Effector CD8-positive, alpha-beta T cell (primary cell): ENCODE measurements around the gene SOX4.

ENCODE experiments used
- DNase-seq: peaks from one replicate; lab custom pipeline; 2025; lab: John Stamatoyannopoulos, UW

The SOX4 gene

DNA sequence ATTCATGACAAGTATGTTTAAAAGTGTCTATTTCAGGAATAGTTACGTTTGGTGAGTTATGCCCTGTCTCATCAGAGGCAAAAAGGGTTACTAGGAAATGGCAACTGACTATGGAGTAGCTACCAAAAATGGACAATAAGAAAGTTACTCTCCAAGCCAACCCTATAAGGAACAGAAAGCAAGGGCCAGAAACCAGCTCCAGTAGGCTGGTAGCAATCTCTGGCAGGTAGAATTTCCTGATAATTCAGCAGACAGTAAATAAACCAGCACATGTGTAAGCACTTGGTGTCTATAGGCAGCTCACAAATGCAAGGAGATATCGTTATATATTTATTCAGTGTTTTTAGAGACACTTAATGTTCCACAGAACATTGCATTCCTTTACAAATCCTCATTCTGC lies 20.3 kb downstream of the SOX4 start:
- no peak for DNase-seq

DNA sequence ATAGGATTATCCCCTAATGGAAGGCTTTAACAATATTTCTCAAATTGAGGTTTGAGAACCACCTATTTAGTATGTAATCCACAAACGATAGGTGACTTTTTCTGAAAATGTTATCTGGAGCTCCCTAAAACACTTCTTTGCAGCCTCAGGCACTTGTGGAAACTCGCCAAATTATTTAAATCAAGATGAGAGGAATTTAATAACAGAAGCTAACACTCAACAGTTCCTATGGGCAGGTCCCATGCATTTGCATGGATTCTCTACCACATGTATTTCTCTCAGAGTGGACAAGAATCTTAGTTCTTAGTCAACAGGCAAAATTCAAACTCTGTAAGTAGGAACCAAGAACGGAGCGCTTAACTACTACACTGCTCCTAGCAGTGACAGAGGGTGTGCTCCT lies 20.7 kb downstream of the SOX4 start:
- DNase-seq, result no peak

DNA sequence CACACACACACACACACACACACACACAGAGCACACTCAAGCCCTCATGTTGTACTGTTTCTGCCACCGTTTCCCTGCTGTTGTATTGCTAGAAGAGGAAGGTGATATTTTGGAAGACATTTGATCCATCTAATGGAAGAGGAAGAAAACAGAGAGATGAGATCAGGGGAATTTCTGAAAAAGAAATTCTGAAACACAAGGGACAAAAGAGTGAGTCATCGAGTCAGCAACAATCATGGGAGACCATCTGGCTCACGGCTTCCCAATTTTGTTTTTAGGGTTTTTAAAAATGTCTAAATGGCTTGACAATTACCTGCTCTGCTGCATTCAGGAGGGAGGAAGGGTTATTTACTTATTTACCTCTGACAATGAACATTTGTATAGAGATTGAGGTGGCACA lies 22.0 kb downstream of the SOX4 start:
- DNase-seq, result no peak

DNA sequence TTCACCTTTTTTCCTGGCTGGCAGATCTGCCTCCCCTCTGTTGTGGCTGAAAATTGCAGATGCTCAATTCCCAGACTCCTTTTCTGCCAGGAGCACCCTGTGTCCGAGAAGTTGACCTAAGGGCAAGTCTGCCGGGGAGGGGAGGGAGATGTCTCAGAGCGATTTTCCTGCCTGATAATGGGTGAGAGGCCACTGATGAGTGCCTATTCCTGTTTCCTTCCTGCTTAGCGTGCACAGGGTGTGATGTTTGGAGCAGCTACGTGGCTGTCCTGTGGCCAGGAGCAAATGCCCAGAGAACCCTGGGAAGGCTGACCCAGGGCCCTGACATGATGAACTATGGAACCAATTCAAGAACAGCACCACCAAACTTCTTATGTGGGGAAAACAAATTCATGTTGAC lies 22.5 kb downstream of the SOX4 start:
- DNase-seq, result no peak

DNA sequence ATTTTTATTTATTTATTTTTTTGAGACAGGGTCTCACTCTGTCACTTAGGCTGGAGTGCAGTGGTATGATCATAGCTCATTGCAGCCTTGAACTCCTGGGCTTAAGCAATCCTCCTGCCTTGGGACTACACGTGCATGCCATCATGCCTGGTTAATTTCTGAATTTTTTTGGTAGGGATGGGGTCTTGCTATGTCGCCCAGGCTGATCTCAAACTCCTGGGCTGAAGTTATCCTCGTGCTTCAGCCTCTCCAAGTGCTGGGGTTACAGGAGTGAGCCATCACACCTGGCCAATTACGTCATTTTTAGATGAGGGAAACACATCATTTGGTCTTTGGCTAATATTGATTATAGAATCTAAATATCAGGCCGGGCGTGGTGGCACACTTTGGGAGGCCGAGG lies 32.1 kb downstream of the SOX4 start:
- no peak for DNase-seq

DNA sequence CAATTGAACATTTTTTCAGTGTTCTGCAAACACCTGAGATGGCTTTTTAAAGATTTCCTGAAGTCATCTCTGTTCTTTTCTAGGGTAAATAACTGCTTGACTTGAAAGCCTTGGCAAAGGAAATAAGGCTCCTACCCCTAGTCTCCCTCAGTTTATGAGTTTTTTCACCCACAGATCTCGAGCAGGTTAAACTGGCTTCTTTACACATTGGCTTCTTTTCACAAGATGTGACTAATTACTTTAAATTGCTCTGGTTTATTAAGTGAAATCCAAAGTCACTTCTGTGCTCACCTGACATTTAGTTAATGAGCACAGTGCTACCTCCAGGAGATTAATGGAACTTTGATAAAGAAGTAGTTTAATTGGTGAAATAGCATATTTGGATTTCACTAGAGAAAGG lies 33.2 kb downstream of the SOX4 start:
- no peak for DNase-seq

DNA sequence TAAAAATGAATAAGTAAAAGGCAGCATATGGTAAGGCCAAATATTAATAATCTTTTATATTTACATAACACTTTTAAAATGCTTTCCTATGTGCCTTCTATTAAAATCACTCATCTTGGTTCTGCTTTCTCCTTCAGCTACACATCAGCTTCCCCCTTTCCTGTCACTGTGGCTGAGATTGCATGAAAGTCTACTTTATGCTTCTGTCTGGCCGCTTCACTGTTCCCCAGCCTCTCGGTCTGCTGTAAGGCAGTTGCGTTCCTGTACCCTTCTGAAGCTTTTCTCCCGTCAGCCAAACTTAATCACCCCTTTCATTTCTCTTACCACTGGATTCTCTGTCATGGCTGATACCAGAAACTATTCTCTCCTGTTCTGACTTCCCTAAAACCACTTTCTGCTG lies 34.6 kb downstream of the SOX4 start:
- no peak for DNase-seq

DNA sequence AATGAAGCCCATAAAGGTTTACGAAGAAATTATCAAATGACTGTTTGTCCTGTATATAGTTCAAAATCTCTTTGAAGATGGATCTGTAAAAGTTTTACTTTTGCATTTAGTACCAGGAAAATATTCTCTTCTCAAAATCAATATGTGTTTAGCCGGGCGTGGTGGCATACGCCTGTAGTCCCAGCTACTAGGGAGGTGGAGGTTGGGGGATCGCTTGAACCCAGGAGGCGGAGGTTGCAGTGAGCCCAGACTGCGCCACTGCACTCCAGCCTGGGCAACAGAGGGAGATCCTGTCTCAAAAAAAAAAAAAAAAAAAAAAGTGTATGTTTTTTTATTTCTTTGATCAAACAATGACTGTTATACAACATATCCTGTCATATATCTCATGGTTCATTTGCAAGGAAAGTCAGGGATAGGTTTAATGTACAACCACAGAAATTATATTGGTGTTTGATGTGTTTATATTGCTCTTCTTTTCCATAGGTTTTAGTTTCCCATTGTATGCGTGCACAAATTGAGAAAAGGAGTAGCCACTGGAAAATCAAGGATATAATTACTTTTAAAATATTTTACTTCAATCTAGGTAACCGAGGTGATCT lies 40.1 kb downstream of the SOX4 start:
- DNase-seq, result no peak

DNA sequence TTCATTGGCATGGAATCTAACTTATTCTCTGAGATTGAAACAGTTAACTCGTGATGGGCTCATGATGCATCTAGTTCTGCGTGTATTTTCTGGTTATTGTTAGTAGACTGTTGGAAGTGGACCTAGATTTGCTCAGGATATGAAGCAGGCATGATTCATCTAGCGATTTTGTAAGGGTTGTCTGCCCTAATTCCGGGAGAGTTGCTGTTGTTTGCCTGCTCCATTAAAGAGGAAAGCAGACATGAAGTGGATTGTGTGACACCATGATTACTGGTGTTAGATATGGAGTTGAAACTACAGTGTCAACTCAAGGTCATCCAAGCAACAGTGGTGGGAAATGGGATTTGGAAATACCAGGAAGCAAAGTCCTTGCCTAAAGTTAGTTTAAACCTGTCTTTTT lies 41.0 kb downstream of the SOX4 start:
- no peak for DNase-seq

DNA sequence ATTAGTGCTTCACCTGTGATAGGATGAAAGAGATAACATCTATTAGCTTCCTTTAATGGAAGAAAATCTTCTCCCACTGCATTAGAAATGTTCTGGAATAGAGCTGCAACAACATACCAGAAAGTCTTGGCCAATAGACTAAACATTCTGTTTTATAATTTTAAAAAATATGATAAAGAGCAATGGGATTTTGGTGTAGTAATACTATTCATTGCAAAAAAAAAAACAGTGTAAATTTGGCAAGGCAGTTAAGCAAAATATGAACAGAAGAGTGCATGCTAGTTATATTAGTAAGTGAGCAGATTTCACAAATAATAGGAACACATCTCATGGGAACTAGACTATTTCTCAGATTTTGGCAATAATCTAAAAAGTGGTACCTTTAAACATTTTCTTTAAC lies 43.3 kb downstream of the SOX4 start:
- no peak for DNase-seq

DNA sequence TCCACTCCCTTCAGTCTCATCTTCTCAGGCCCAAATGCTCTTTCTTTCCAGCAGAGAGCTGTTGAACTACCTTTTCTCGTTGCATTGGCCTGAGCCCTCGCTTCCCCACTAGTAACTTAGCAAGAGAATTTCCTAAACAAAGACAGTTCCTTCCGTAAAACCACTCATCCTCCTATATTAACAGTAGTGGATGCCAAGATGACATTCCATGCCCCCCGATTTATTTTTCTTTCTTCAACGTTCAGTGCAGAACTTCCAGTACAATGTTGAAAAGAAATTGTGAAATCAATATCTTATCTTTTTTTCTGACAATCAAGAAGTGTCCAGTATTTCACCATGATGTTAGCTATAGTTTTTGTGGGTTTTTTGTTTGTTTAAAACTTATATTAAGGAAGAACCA lies 45.8 kb downstream of the SOX4 start:
- no peak for DNase-seq
